H9 (cell line): ENCODE results near the gene C21orf58. TPM values are rescaled to one million over a fixed set of nuclear protein-coding genes. Genes with fewer than 3 reads are reported as not detected.

Experiments
- DNase-seq: peaks from one replicate; pipeline ENCODE4 v3.0.0-alpha.2; 2017
- H2AFZ ChIP-seq: one replicate; pipeline ENCODE4 v1.6.1; 2013; ENCODE audit warnings: mild to moderate bottlenecking, low read length, control low read depth, moderate library complexity
- H2AK5ac ChIP-seq: 2 replicates; pipeline ENCODE4 v1.6.1; 2013; ENCODE audit warnings: low read length, control low read depth, mixed read lengths; ENCODE audit not compliant: insufficient read length
- H2BK120ac ChIP-seq: one replicate; pipeline ENCODE4 v1.6.1; 2013; ENCODE audit warnings: low read depth, mild to moderate bottlenecking, low read length, control low read depth, inconsistent platforms; ENCODE audit not compliant: poor library complexity, severe bottlenecking
- H2BK12ac ChIP-seq: 2 replicates; pipeline ENCODE4 v1.6.1; 2013; ENCODE audit warnings: low read length, control low read depth, mixed read lengths, low read depth; ENCODE audit not compliant: insufficient read length
- H2BK15ac ChIP-seq: 2 replicates; pipeline ENCODE4 v1.6.1; 2013; ENCODE audit warnings: low read depth, low read length, control low read depth
- H2BK20ac ChIP-seq: one replicate; pipeline ENCODE4 v1.6.1; 2013; ENCODE audit warnings: low read depth, mild to moderate bottlenecking, low read length, control low read depth, inconsistent platforms; ENCODE audit not compliant: poor library complexity, severe bottlenecking
- H2BK5ac ChIP-seq: 2 replicates; pipeline ENCODE4 v1.6.1; 2013; ENCODE audit warnings: low read length, control low read depth, mixed read lengths; ENCODE audit not compliant: insufficient read length
- H3K14ac ChIP-seq: 2 replicates; pipeline ENCODE4 v1.6.1; 2013; ENCODE audit warnings: low read length, control low read depth; ENCODE audit not compliant: insufficient read depth
- H3K18ac ChIP-seq: 2 replicates; pipeline ENCODE4 v1.6.1; 2013; ENCODE audit warnings: low read depth, mild to moderate bottlenecking, mixed read lengths, low read length, control low read depth; ENCODE audit not compliant: insufficient read length
- H3K23ac ChIP-seq: 2 replicates; pipeline ENCODE4 v1.6.1; 2013; ENCODE audit warnings: low read length, control low read depth, mixed read lengths, low read depth; ENCODE audit not compliant: insufficient read length
- H3K23me2 ChIP-seq: 2 replicates; pipeline ENCODE4 v1.6.1; 2013; ENCODE audit warnings: low read depth, mild to moderate bottlenecking, mixed read lengths, low read length, control low read depth; ENCODE audit not compliant: insufficient read length, poor library complexity, severe bottlenecking
- H3K27ac ChIP-seq: 2 replicates; pipeline ENCODE4 v1.5.1; 2013; ENCODE audit warnings: low read length, control low read depth, mixed read lengths, low read depth; ENCODE audit not compliant: insufficient read length
- H3K27me3 ChIP-seq: 2 replicates; pipeline ENCODE4 v1.6.1; 2013; ENCODE audit warnings: low read length, control low read depth, inconsistent platforms; ENCODE audit not compliant: insufficient read depth
- H3K4ac ChIP-seq: 2 replicates; pipeline ENCODE4 v1.6.1; 2013; ENCODE audit warnings: low read depth, mild to moderate bottlenecking, control low read depth, inconsistent platforms, low read length, moderate library complexity
- H3K4me1 ChIP-seq: 2 replicates; pipeline ENCODE4 v1.6.1; 2013; ENCODE audit warnings: low read length, control low read depth, inconsistent platforms; ENCODE audit not compliant: insufficient read depth
- H3K4me2 ChIP-seq: 2 replicates; pipeline ENCODE4 v1.6.1; 2013; ENCODE audit warnings: low read length, control low read depth, mixed read lengths; ENCODE audit not compliant: insufficient read length, insufficient read depth
- H3K56ac ChIP-seq: 2 replicates; pipeline ENCODE4 v1.6.1; 2013; ENCODE audit warnings: low read depth, mild to moderate bottlenecking, mixed read lengths, low read length, control low read depth; ENCODE audit not compliant: insufficient read length
- H3K79me1 ChIP-seq: 2 replicates; pipeline ENCODE4 v1.6.1; 2013; ENCODE audit warnings: low read depth, mild to moderate bottlenecking, moderate library complexity, low read length, control low read depth, inconsistent platforms; ENCODE audit not compliant: insufficient read depth, poor library complexity, severe bottlenecking
- H3K79me2 ChIP-seq: 2 replicates; pipeline ENCODE4 v1.6.1; 2013; ENCODE audit warnings: low read length, control low read depth, inconsistent platforms; ENCODE audit not compliant: insufficient read depth
- H3K9ac ChIP-seq: 2 replicates; pipeline ENCODE4 v1.6.1; 2013; ENCODE audit warnings: low read length, control low read depth, mixed read lengths; ENCODE audit not compliant: insufficient read length; ENCODE audit errors: extremely low read depth
- H3K9me3 ChIP-seq: one replicate; pipeline ENCODE4 v1.6.1; 2013; ENCODE audit warnings: low read depth, low read length, inconsistent platforms; ENCODE audit not compliant: control insufficient read depth
- H3T11ph ChIP-seq: one replicate; pipeline ENCODE4 v1.6.1; 2013; ENCODE audit warnings: mild to moderate bottlenecking, low read length, control low read depth, inconsistent platforms
- H4K20me1 ChIP-seq: one replicate; pipeline ENCODE4 v1.6.1; 2013; ENCODE audit not compliant: control insufficient read depth, insufficient read length, insufficient read depth
- H4K5ac ChIP-seq: 2 replicates; pipeline ENCODE4 v1.6.1; 2013; ENCODE audit warnings: low read depth, mild to moderate bottlenecking, mixed read lengths, low read length, control low read depth; ENCODE audit not compliant: insufficient read length
- H4K8ac ChIP-seq: replicated peaks from 2 replicates; pipeline ENCODE4 v1.6.1; 2013; ENCODE audit warnings: low read length, control low read depth, mixed read lengths, low read depth; ENCODE audit not compliant: insufficient read length
- H4K91ac ChIP-seq: 2 replicates; pipeline ENCODE4 v1.6.1; 2013; ENCODE audit warnings: low read depth, mild to moderate bottlenecking, moderate library complexity, mixed read lengths, low read length, control low read depth; ENCODE audit not compliant: insufficient read length
- H3K27ac Mint-ChIP-seq, 3 experiments: 2 replicates in 2 of 3; 3 replicates in 1 of 3; pipeline ENCODE4 v1.8.0; 2020 to 2021; ENCODE audit warnings: mixed read lengths in 3 of 3, mild to moderate bottlenecking in 1 of 3, moderate library complexity in 1 of 3
- H3K27me3 Mint-ChIP-seq: 2 replicates; pipeline ENCODE4 v1.8.0; 2021; ENCODE audit warnings: low read depth, mild to moderate bottlenecking, moderate library complexity, mixed read lengths
- H3K36me3 Mint-ChIP-seq, 3 experiments: 2 replicates in 2 of 3; 3 replicates in 1 of 3; pipeline ENCODE4 v1.8.0; 2020 to 2021; ENCODE audit warnings: low read depth in 3 of 3, mixed read lengths in 3 of 3; ENCODE audit not compliant: insufficient read depth in 1 of 3
- H3K4me1 Mint-ChIP-seq, 2 experiments: 2 replicates each; pipeline ENCODE4 v1.8.0; 2020; ENCODE audit warnings: mixed read lengths in 2 of 2
- H3K4me3 Mint-ChIP-seq, 2 experiments: 2 replicates in 1 of 2; 3 replicates in 1 of 2; pipeline ENCODE4 v1.8.0; 2020 to 2021; ENCODE audit warnings: mild to moderate bottlenecking in 2 of 2, mixed read lengths in 2 of 2, moderate library complexity in 1 of 2
- H3K9me3 Mint-ChIP-seq, 2 experiments: 2 replicates in 1 of 2; 3 replicates in 1 of 2; pipeline ENCODE4 v1.8.0; 2020; ENCODE audit warnings: mild to moderate bottlenecking in 2 of 2, mixed read lengths in 2 of 2, moderate library complexity in 1 of 2
- WGBS: extraction: QIAGEN DNeasy Blood & Tissue Kit; methylation state at CpG from one replicate; pipeline ENCODE4 v1.1.7; 2013; ENCODE audit warnings: missing lambda C conversion rate, low lambda C conversion rate, mixed read lengths; ENCODE audit not compliant: insufficient read length; ENCODE audit errors: extremely low coverage; 5-methylcytosine and 5-hydroxymethylcytosine counted together
- total RNA-seq: library from RNA; stranded (reverse); gene quantifications from 2 replicates; pipeline ENCODE4 v1.2.1, GENCODE V29; 2021
- TF ChIP-seq, protein P1 (sequence below): fragments of 200-600 bp; sonication (generic); conservative IDR thresholded peaks from 3 replicates; pipeline ENCODE4 v1.8.0; 2021; ENCODE audit warnings: antibody characterized with exemption, mild to moderate bottlenecking

C21orf58 gene
- total RNA-seq, 1 experiment from 2014 or later: 17.2 TPM

GRCh38 chr21:46320331-46320801, 3.3 kb downstream of the C21orf58 start:
- Histone ChIP-seq H2BK120ac (no peak overlapping the region), H3K23ac (no peak overlapping the region), H2BK12ac (no peak overlapping the region), H2BK20ac (no peak overlapping the region), H3K9me3 (no peaks in the 10 kb centered on the region), H4K8ac (no peak overlapping the region), H3K27ac (no peak overlapping the region), H4K20me1 (no peaks in the 10 kb centered on the region), H2BK5ac (no peak overlapping the region), H3K4me2 (peak overlapping the region; percentile 17), H2AK5ac (no peak overlapping the region), H3K9ac (no peak overlapping the region), H3K4ac (no peak overlapping the region), H3K27me3 (no peaks in the 10 kb centered on the region), H3K56ac (no peak overlapping the region), H3K23me2 (peaks cover 17% of the 10 kb centered on the region), H3K79me1 (peaks cover 2% of the 10 kb centered on the region), H3K4me1 (peaks cover 7% of the 10 kb centered on the region; the same call in 1 of the 2 replicates), H3T11ph (no peak overlapping the region), H3K14ac (no peak overlapping the region), H3K18ac (no peak overlapping the region), H4K91ac (no peak overlapping the region), H2AFZ (no peak overlapping the region), H4K5ac (no peak overlapping the region), H3K79me2 (peaks cover 13% of the 10 kb centered on the region; the same call in 1 of the 2 replicates), H2BK15ac (no peak overlapping the region)
- Mint-ChIP-seq H3K4me1 (peaks cover 33 to 35% of the 10 kb centered on the region in 2 experiments), H3K36me3 (peaks cover 16 to 26% (median 19%) of the 10 kb centered on the region in 3 experiments), H3K27ac (peak overlapping the region in 1 of 3 experiments; percentile 36; a peak in 1 of 7 replicates), H3K27me3 (no peaks in the 10 kb centered on the region), H3K4me3 (peak overlapping the region; percentile 2 to 57; a peak in 3 of 5 replicates), H3K9me3 (no peaks in the 10 kb centered on the region)
- WGBS: no CpG with 5 or more reads among the region's 4 CpGs
- TF ChIP-seq, protein P1, sequence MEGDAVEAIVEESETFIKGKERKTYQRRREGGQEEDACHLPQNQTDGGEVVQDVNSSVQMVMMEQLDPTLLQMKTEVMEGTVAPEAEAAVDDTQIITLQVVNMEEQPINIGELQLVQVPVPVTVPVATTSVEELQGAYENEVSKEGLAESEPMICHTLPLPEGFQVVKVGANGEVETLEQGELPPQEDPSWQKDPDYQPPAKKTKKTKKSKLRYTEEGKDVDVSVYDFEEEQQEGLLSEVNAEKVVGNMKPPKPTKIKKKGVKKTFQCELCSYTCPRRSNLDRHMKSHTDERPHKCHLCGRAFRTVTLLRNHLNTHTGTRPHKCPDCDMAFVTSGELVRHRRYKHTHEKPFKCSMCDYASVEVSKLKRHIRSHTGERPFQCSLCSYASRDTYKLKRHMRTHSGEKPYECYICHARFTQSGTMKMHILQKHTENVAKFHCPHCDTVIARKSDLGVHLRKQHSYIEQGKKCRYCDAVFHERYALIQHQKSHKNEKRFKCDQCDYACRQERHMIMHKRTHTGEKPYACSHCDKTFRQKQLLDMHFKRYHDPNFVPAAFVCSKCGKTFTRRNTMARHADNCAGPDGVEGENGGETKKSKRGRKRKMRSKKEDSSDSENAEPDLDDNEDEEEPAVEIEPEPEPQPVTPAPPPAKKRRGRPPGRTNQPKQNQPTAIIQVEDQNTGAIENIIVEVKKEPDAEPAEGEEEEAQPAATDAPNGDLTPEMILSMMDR: no peak
- DNase-seq: no peak
